Naive thymus-derived CD8-positive, alpha-beta T cell (primary cell): ENCODE data around the gene HSD11B1. TPM values are rescaled to one million over a fixed set of nuclear protein-coding genes. Genes with fewer than 3 reads are reported as not detected.

Source experiments
- ATAC-seq, 2 donors: fragments of 150-1000 bp; cut with Tn5 transposase in 1 of 2; sonication (Bioruptor Pico), chemical (Tn5 transposase) in 1 of 2; 1 replicate in 1 of 2; 2 replicates in 1 of 2; pipeline ENCODE4 v1.10.0; 2021; ENCODE audit warnings: mild to moderate bottlenecking in 2 of 2, moderate library complexity in 2 of 2
- POLR2A ChIA-PET: fragments of 350-600 bp; sonication (Branson Sonifier 250); formaldehyde crosslinking; loops from one replicate; lab custom pipeline; 2021; ENCODE audit warnings: antibody characterized with exemption; lab: Charles Lee
- DNase-seq, 10 donors: peaks; one replicate each; pipeline versions ENCODE4 v3.0.0 to v3.0.0-alpha.2; 2020 to 2022
- H3K27ac Mint-ChIP-seq, 10 donors: one replicate each; pipeline ENCODE4 v1.8.0; 2020 to 2022; ENCODE audit warnings: mild to moderate bottlenecking in 10 of 10, mixed read lengths in 10 of 10, moderate library complexity in 4 of 10, inconsistent platforms in 1 of 10
- H3K27me3 Mint-ChIP-seq, 5 donors: one replicate each; pipeline ENCODE4 v1.8.0; 2021 to 2022; ENCODE audit warnings: mixed read lengths in 5 of 5
- H3K36me3 Mint-ChIP-seq, 3 donors: one replicate each; pipeline ENCODE4 v1.8.0; 2020 to 2022; ENCODE audit warnings: mixed read lengths in 3 of 3, mild to moderate bottlenecking in 2 of 3, inconsistent platforms in 1 of 3
- H3K4me1 Mint-ChIP-seq, 4 donors: one replicate each; pipeline ENCODE4 v1.8.0; 2021 to 2022; ENCODE audit warnings: mixed read lengths in 4 of 4
- H3K4me3 Mint-ChIP-seq, 10 donors: one replicate each; pipeline ENCODE4 v1.8.0; 2020 to 2022; ENCODE audit warnings: mild to moderate bottlenecking in 10 of 10, mixed read lengths in 10 of 10, moderate library complexity in 6 of 10, inconsistent platforms in 1 of 10
- H3K9me3 Mint-ChIP-seq, 9 donors: one replicate each; pipeline ENCODE4 v1.8.0; 2020 to 2022; ENCODE audit warnings: mixed read lengths in 9 of 9, mild to moderate bottlenecking in 3 of 9, inconsistent platforms in 1 of 9, moderate library complexity in 1 of 9
- polyA plus RNA-seq, 3 donors: library from polyadenylated mRNA; unstranded; fragments of 300-500 nt; fragmentation: Illumina TruSeq; gene quantifications; one replicate each; pipeline ENCODE4 v1.2.3, GENCODE V29; 2021
- total RNA-seq, 8 experiments: library from RNA in 2 of 8; stranded (reverse) in 2 of 8; gene quantifications; one replicate each; pipeline ENCODE4 v1.2.3 and lab custom pipeline; 2021 to 2026

The HSD11B1 gene
- total and polyA plus RNA-seq, 5 experiments from 2014 or later = 0.30 TPM; not detected in 4

GRCh38 chr1:209733409-209734192, 29.0 kb downstream of the HSD11B1 start:
- POLR2A ChIA-PET = no interaction called here
- H3K27me3 Mint-ChIP-seq = no peaks in the 10 kb centered on the region
- H3K9me3 Mint-ChIP-seq = no peaks in the 10 kb centered on the region
- H3K36me3 Mint-ChIP-seq = peaks cover 0 to 2% (median 0%) of the 10 kb centered on the region in 3 donors
- no peak overlapping the region for H3K4me3 Mint-ChIP-seq
- H3K27ac Mint-ChIP-seq = no peak overlapping the region
- no peak for ATAC-seq
- no peak for DNase-seq
- peaks cover 0 to 7% (median 0%) of the 10 kb centered on the region in 4 donors for H3K4me1 Mint-ChIP-seq

- Mint-ChIP-seq H3K27me3 (no peaks in the 10 kb centered on the region), H3K4me1 (peaks cover under 1 to 7% (median 1%) of the 10 kb centered on the region in 4 donors), H3K4me3 (no peak overlapping the region), H3K36me3 (no peaks in the 10 kb centered on the region), H3K27ac (no peak overlapping the region), H3K9me3 (no peaks in the 10 kb centered on the region)
- ATAC-seq (no peak), DNase-seq (no peak)
- POLR2A ChIA-PET = interaction anchor here (0.9 to 1.1 kb wide), 2 partner anchors 8 to 17 kb away, joined by 3 read pairs; no protein-coding TSS in a partner anchor
Observed at GRCh38 chr1:209736490-209737117, 32.0 kb downstream of the HSD11B1 start.

- Mint-ChIP-seq H3K4me3 (no peak overlapping the region), H3K27me3 (no peaks in the 10 kb centered on the region), H3K36me3 (no peaks in the 10 kb centered on the region), H3K9me3 (no peaks in the 10 kb centered on the region), H3K27ac (no peak overlapping the region), H3K4me1 (peaks cover 4 to 10% (median 6%) of the 10 kb centered on the region in 4 donors)
- ATAC-seq (no peak), DNase-seq (no peak)
- POLR2A ChIA-PET = interaction anchor here (0.7 to 1.1 kb wide), 3 partner anchors 9 to 16 kb away, joined by 3 to 4 read pairs (median 3); no protein-coding TSS in a partner anchor
Observed at GRCh38 chr1:209737118-209737505, 32.5 kb downstream of the HSD11B1 start.

- no peaks in the 10 kb centered on the region for H3K36me3 Mint-ChIP-seq
- ATAC-seq (no peak), DNase-seq (no peak)
Observed at GRCh38 chr1:209738270-209738669, 33.6 kb downstream of the HSD11B1 start.

GRCh38 chr1:209741193-209741592, 36.5 kb downstream of the HSD11B1 start:
- H3K4me1 Mint-ChIP-seq = peaks cover 5 to 9% (median 8%) of the 10 kb centered on the region in 4 donors
- H3K36me3 Mint-ChIP-seq = no peaks in the 10 kb centered on the region
- no peak overlapping the region for H3K27ac Mint-ChIP-seq
- ATAC-seq = no peak
- no peak for DNase-seq
- no peaks in the 10 kb centered on the region for H3K9me3 Mint-ChIP-seq
- no peak overlapping the region for H3K4me3 Mint-ChIP-seq
- POLR2A ChIA-PET = interaction anchor here (1.1 kb wide), 1 partner anchor 28 kb away, joined by 3 read pairs; no protein-coding TSS in a partner anchor
- H3K27me3 Mint-ChIP-seq = no peaks in the 10 kb centered on the region

More at GRCh38 chr1:209738270-209738669, 33.6 kb downstream of the HSD11B1 start:
- Mint-ChIP-seq H3K9me3 (no peaks in the 10 kb centered on the region), H3K27me3 (no peaks in the 10 kb centered on the region), H3K4me1 (peaks cover 7 to 8% (median 8%) of the 10 kb centered on the region in 4 donors), H3K27ac (peak overlapping the region in 1 of 10 donors; percentile 11), H3K4me3 (no peak overlapping the region)
- POLR2A ChIA-PET = no interaction called here

GRCh38 chr1:209741889-209742288, 37.2 kb downstream of the HSD11B1 start:
- H3K27ac Mint-ChIP-seq = peak overlapping the region in 5 of 10 donors; percentile 9 to 89 (median 39)
- H3K27me3 Mint-ChIP-seq = no peaks in the 10 kb centered on the region
- no peaks in the 10 kb centered on the region for H3K9me3 Mint-ChIP-seq
- ATAC-seq (no peak), DNase-seq (no peak)
- no peak overlapping the region for H3K4me3 Mint-ChIP-seq
- H3K36me3 Mint-ChIP-seq = no peaks in the 10 kb centered on the region
- POLR2A ChIA-PET = interaction anchor here (1.1 kb wide), 1 partner anchor 27 kb away, joined by 3 read pairs; no protein-coding TSS in a partner anchor
- peaks cover 5 to 14% (median 8%) of the 10 kb centered on the region in 4 donors for H3K4me1 Mint-ChIP-seq

- POLR2A ChIA-PET = interaction anchor here (1.1 to 34.0 kb wide), 2 partner anchors 27 to 33 kb away, joined by 3 to 1192 read pairs; partner anchors contain the start of gene C1orf74
- Mint-ChIP-seq H3K4me3 (no peak overlapping the region), H3K36me3 (no peaks in the 10 kb centered on the region), H3K27ac (peak overlapping the region in 4 of 10 donors; percentile 27 to 61 (median 47)), H3K4me1 (peaks cover 5 to 19% (median 12%) of the 10 kb centered on the region in 4 donors), H3K9me3 (no peaks in the 10 kb centered on the region), H3K27me3 (no peaks in the 10 kb centered on the region)
- DNase-seq (no peak), ATAC-seq (no peak)
Observed at GRCh38 chr1:209742409-209743144, 37.9 kb downstream of the HSD11B1 start.

- POLR2A ChIA-PET = interaction anchor here (34.0 kb wide), 1 partner anchor 33 kb away, joined by 1192 read pairs; the partner anchor contains the start of gene C1orf74
- ATAC-seq (no peak), DNase-seq (no peak)
- no peaks in the 10 kb centered on the region for H3K36me3 Mint-ChIP-seq
- peaks cover 8 to 24% (median 17%) of the 10 kb centered on the region in 4 donors for H3K4me1 Mint-ChIP-seq
- H3K27me3 Mint-ChIP-seq = no peaks in the 10 kb centered on the region
- peak overlapping the region in 4 of 10 donors; percentile 8 to 47 (median 20) for H3K27ac Mint-ChIP-seq
- H3K4me3 Mint-ChIP-seq = no peak overlapping the region
- no peaks in the 10 kb centered on the region for H3K9me3 Mint-ChIP-seq
Observed at GRCh38 chr1:209743145-209743482, 38.5 kb downstream of the HSD11B1 start.

GRCh38 chr1:209746451-209747165, 42.0 kb downstream of the HSD11B1 start:
- Mint-ChIP-seq H3K9me3 (no peaks in the 10 kb centered on the region), H3K27ac (peak overlapping the region in 7 of 10 donors; percentile 8 to 96 (median 77)), H3K27me3 (no peaks in the 10 kb centered on the region), H3K4me1 (peaks cover 16 to 51% (median 42%) of the 10 kb centered on the region in 4 donors), H3K36me3 (no peaks in the 10 kb centered on the region), H3K4me3 (peak overlapping the region in 2 of 10 donors; percentile 4 to 85)
- POLR2A ChIA-PET = interaction anchor here (0.7 to 34.0 kb wide), 2 partner anchors 15 to 29 kb away, joined by 3 to 1192 read pairs; partner anchors contain the start of gene C1orf74
- no peak for ATAC-seq
- no peak for DNase-seq

GRCh38 chr1:209747580-209748262, 43.1 kb downstream of the HSD11B1 start:
- Mint-ChIP-seq H3K9me3 (no peaks in the 10 kb centered on the region), H3K27me3 (no peaks in the 10 kb centered on the region), H3K27ac (peak overlapping the region; percentile 93 to 98 (median 96)), H3K36me3 (no peaks in the 10 kb centered on the region), H3K4me1 (peaks cover 21 to 58% (median 46%) of the 10 kb centered on the region in 4 donors), H3K4me3 (peak overlapping the region; percentile 82 to 95 (median 92))
- peak; percentile 85 to 88 for ATAC-seq
- POLR2A ChIA-PET = interaction anchor here (1.4 to 34.0 kb wide), 2 partner anchors 9 to 28 kb away, joined by 9 to 1192 read pairs; partner anchors contain the start of genes C1orf74 and TRAF3IP3
- peak; percentile 59 to 90 (median 80) for DNase-seq

- DNase-seq (no peak), ATAC-seq (no peak)
- Mint-ChIP-seq H3K4me3 (peak overlapping the region in 9 of 10 donors; percentile 22 to 95 (median 92)), H3K9me3 (no peaks in the 10 kb centered on the region), H3K4me1 (peaks cover 20 to 60% (median 49%) of the 10 kb centered on the region in 4 donors), H3K27ac (peak overlapping the region; percentile 56 to 98 (median 94)), H3K27me3 (no peaks in the 10 kb centered on the region), H3K36me3 (no peaks in the 10 kb centered on the region)
- POLR2A ChIA-PET = interaction anchor here (1.4 to 34.0 kb wide), 3 partner anchors 8 to 65 kb away, joined by 4 to 1192 read pairs (median 9); partner anchors contain the start of genes C1orf74 and TRAF3IP3
Observed at GRCh38 chr1:209748620-209749019, 44.0 kb downstream of the HSD11B1 start.
